Tibial artery (tissue), 4 donors: Measurements from ENCODE around the gene EGF.

ENCODE experiments used
- DNase-seq, 2 donors: peaks; one replicate each; pipeline ENCODE4 v3.0.0-alpha.2; 2019
- H3K27ac ChIP-seq, 2 donors: fragments of 200-600 bp; sonication (generic) in 1 of 2; 1 replicate in 1 of 2; 2 replicates in 1 of 2; pipeline ENCODE4 v1.5.1; 2018 to 2019; ENCODE audit warnings: mild to moderate bottlenecking in 1 of 2
- H3K27me3 ChIP-seq, 2 donors: fragments of 200-600 bp; sonication (generic) in 1 of 2; one replicate each; pipeline versions ENCODE4 v1.5.1 to v1.6.0; 2016 to 2019
- H3K36me3 ChIP-seq, 3 donors: fragments of 200-600 bp; sonication (generic) in 2 of 3; one replicate each; pipeline ENCODE4 v1.5.1; 2016 to 2019; ENCODE audit warnings: mild to moderate bottlenecking in 2 of 3
- H3K4me1 ChIP-seq, 4 donors: fragments of 200-600 bp; sonication (generic) in 2 of 4; 1 replicate in 3 of 4; 2 replicates in 1 of 4; pipeline ENCODE4 v1.5.1; 2016 to 2019
- H3K4me3 ChIP-seq, 2 donors: fragments of 200-600 bp; sonication (generic) in 1 of 2; 1 replicate in 1 of 2; 2 replicates in 1 of 2; pipeline ENCODE4 v1.5.1; 2018 to 2019; ENCODE audit warnings: mild to moderate bottlenecking in 2 of 2
- H3K9me3 ChIP-seq, 3 donors: fragments of 200-600 bp; sonication (generic) in 1 of 3; one replicate each; pipeline ENCODE4 v1.5.1; 2016 to 2019
- CTCF ChIP-seq, 2 experiments: fragments of 200-600 bp in 1 of 2; fragments of 450-650 bp in 1 of 2; IDR thresholded peaks; one replicate each; pipeline ENCODE4 v1.5.1; 2017 to 2019; ENCODE audit warnings: antibody characterized with exemption in 2 of 2, mild to moderate bottlenecking in 1 of 2, moderate library complexity in 1 of 2
- intact Hi-C: fragments of 100-400 bp; cut with DNase I; formaldehyde crosslinking; loops from one replicate; pipeline ENCODE4 v1.15.0; 2023; ENCODE audit warnings: low total_unique reads

EGF gene

GRCh38 chr4:109902559-109903251 is 10.0 kb upstream of the EGF start:
- Histone ChIP-seq H3K27ac (no peak overlapping the region), H3K4me3 (no peak overlapping the region), H3K36me3 (no peaks in the 10 kb centered on the region), H3K9me3 (no peaks in the 10 kb centered on the region), H3K4me1 (no peaks in the 10 kb centered on the region), H3K27me3 (peaks cover 0 to 3% of the 10 kb centered on the region in 2 donors)
- DNase-seq: no peak
- TF ChIP-seq CTCF (IDR thresholded peaks at IDR 0.05): no peak
- intact Hi-C loops: no loop called here

DNA sequence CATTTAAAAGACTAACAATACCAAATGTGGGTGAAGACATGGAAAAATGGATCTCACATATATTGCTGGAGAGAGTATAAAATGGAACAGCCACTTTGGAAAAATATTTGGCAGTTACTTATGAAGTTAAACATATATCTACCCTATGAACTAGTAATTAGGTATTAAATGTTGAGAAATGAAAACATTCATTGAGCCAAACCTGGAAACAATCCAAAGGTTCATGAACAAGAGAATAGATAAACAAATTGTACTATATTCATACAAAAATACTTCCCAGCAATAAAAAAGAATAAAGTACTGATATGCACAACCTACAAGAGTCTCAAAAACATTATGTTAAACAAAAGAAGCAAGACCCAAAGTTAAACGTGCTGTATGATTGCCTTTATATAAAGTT is 4.0 kb upstream of the EGF start:
- Histone ChIP-seq H3K36me3 (no peaks in the 10 kb centered on the region), H3K27ac (no peak overlapping the region), H3K27me3 (no peaks in the 10 kb centered on the region), H3K4me1 (no peaks in the 10 kb centered on the region), H3K9me3 (no peaks in the 10 kb centered on the region), H3K4me3 (no peak overlapping the region)
- DNase-seq: no peak
- TF ChIP-seq CTCF (IDR thresholded peaks at IDR 0.05): no peak
- intact Hi-C loops: no loop called here

DNA sequence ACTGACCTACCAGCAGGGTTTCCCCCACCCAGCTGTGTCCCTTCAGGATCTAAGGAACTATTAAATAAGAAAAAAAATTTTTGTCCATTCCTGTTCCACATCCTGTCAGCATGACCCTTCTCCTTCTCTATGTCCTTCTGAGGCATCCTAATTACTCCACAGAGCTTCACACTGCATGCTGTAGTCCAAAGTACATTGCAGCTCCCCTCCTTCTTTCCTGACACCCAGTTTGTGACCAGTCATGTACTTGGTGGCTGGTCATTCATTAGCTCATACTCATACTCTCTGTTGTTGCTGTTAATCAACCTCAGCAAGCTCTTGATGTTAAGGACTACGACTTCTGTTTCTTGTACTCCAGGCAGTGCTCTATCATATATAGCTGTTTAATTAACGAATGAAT is 2.4 kb upstream of the EGF start:
- H3K36me3 ChIP-seq: no peaks in the 10 kb centered on the region
- no peak overlapping the region for H3K4me3 ChIP-seq
- intact Hi-C loops: no loop called here
- H3K27me3 ChIP-seq: no peaks in the 10 kb centered on the region
- H3K27ac ChIP-seq: no peak overlapping the region
- TF ChIP-seq CTCF (IDR thresholded peaks at IDR 0.05): no peak
- no peak for DNase-seq
- no peaks in the 10 kb centered on the region for H3K9me3 ChIP-seq
- H3K4me1 ChIP-seq: no peaks in the 10 kb centered on the region

DNA sequence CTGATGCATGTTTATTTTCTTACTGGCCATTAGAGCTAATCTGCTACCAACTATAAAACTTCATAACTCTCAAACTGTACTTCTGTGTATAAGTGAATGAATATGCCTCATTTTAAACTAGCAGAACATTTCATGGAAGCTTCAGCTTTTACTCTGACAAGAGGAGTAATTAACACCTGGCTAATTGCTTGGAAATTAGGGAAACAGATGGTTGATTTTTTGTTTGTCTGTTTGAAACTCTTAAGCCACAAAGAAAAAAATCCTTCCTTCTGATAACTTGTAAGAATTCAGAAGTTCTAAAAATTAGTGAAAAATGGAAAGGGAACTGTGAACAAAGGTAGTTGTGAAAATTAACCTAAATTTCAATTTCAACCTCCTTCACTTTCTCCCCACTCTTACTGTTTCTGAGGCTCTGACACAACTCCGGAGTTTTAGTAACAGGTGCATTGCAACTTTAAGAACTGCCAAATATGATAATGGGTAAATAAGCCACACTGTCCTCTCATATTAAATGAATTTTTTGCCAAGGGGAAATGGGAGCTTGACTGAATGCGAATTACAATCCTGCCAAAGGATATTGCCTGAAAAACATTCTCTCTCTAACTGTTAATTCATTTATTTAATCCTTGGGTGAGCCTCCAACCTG is 1.0 kb downstream of the EGF start:
- DNase-seq: no peak
- no peak overlapping the region for H3K27ac ChIP-seq
- no peaks in the 10 kb centered on the region for H3K27me3 ChIP-seq
- no peaks in the 10 kb centered on the region for H3K4me1 ChIP-seq
- no peak overlapping the region for H3K4me3 ChIP-seq
- intact Hi-C loops: no loop called here
- no peaks in the 10 kb centered on the region for H3K36me3 ChIP-seq
- H3K9me3 ChIP-seq: no peaks in the 10 kb centered on the region
- no peak for TF ChIP-seq CTCF (IDR thresholded peaks at IDR 0.05)

GRCh38 chr4:109914322-109914721 is 1.6 kb downstream of the EGF start:
- no peaks in the 10 kb centered on the region for H3K9me3 ChIP-seq
- intact Hi-C loops: no loop called here
- no peak overlapping the region for H3K27ac ChIP-seq
- H3K27me3 ChIP-seq: no peaks in the 10 kb centered on the region
- H3K36me3 ChIP-seq: no peaks in the 10 kb centered on the region
- no peak for TF ChIP-seq CTCF (IDR thresholded peaks at IDR 0.05)
- H3K4me1 ChIP-seq: no peaks in the 10 kb centered on the region
- no peak overlapping the region for H3K4me3 ChIP-seq
- no peak for DNase-seq
